ENCODE data around the gene TRIM2. TPM values are rescaled to one million over a fixed set of nuclear protein-coding genes. Genes with fewer than 3 reads are reported as not detected.

The TRIM2 gene
- total RNA-seq, 1 experiment from 2014 or later, result 11.0 TPM

GRCh38 chr4:153372967-153373562 is 168.8 kb downstream of the TRIM2 start:
- DNase-seq (ENCODE audit: low read depth), result no peak

- DNase-seq (ENCODE audit: low read depth), result no peak
These were observed 170.2 kb downstream of the TRIM2 start for GRCh38 chr4:153374442-153374841.

GRCh38 chr4:153375303-153375702 is 171.1 kb downstream of the TRIM2 start:
- no peak for DNase-seq (ENCODE audit: low read depth)

GRCh38 chr4:153383131-153383530 is 178.9 kb downstream of the TRIM2 start:
- DNase-seq (ENCODE audit: low read depth), result no peak

GRCh38 chr4:153384160-153384559 is 179.9 kb downstream of the TRIM2 start:
- DNase-seq (ENCODE audit: low read depth), result no peak

GRCh38 chr4:153385784-153386183 is 181.5 kb downstream of the TRIM2 start:
- DNase-seq (ENCODE audit: low read depth), result no peak

GRCh38 chr4:153387981-153388380 is 183.7 kb downstream of the TRIM2 start:
- DNase-seq (ENCODE audit: low read depth), result no peak

Other genes starting within 250 kb of the TRIM2 start
- gene MND1, start 140.2 kb downstream of the TRIM2 start, total RNA-seq (2014; rRNA removed), result 15.8 and 20.5 TPM in 2 replicates